ENCODE results near the gene MPP3. TPM values are rescaled to one million over a fixed set of nuclear protein-coding genes. Genes with fewer than 3 reads are reported as not detected.
"Not testable (repeated sequence)": the region's sequence is repeated elsewhere in the genome, so short reads cannot be mapped to it uniquely, and the experiment has no call there.

Gene MPP3
- total RNA-seq, 1 experiment from 2014 or later = 4.0 TPM

GRCh38 chr17:43818966-43819365 is 14.0 kb downstream of the MPP3 start:
- in situ Hi-C loops (cut with HindIII; ENCODE audit: low pct_unique_long_range_greater_than_20kb, low sequenced_read_pairs) = no loop called here
- DNase-seq (ENCODE audit: low read depth, low spot score) = no peak

GRCh38 chr17:43817826-43818225 is 15.1 kb downstream of the MPP3 start:
- in situ Hi-C loops (cut with HindIII; ENCODE audit: low pct_unique_long_range_greater_than_20kb, low sequenced_read_pairs) = no loop called here
- DNase-seq (ENCODE audit: low read depth, low spot score) = no peak

DNA sequence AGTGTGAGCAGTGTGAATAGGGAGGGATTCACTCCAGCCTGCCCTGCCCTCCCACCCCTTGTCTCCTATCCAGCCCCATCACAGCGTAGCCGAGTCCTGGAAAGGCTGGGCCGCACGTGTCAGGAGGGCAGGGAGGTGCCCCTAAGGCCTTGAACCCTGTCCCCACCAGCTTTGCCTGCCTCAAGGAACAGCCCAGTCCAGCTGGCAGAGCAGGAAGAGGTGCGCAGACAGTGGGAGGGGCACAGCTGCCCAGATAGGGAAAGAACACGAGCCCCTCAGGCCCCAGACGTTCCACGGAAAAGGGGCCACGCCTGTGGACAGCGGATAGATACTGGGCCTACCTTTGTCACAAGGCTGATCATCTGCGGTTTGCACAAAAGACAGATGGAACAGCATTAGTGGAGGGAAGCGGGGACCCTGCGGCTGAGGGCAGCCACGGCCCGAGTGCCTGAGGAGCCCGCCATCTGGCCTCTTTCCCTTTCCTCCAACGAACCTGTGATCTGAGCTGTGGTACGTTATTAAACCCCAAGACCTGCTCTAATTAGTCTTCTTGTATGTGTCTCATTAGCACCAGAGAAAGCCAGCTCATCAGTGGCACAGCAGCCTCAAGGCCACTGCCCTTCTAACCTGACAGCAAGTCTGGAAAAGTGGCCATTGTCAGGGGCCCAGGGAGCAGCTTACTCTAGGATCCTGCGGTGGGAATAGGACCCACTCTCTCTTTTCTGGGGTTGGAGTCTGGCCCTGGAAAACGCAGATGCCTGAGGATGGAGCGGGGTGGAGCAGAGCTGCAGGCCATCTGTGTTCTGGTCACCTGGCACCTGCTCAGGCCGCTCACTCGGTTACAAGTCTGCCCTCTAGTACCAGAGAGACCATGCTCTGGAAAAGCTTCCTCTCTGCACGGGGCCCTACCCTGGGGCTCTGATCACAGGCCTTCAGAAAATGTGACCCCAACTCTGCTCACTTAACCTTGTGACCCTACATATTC is 16.3 kb downstream of the MPP3 start:
- in situ Hi-C loops (cut with HindIII; ENCODE audit: low pct_unique_long_range_greater_than_20kb, low sequenced_read_pairs) = no loop called here
- DNase-seq (ENCODE audit: low read depth, low spot score) = no peak

DNA sequence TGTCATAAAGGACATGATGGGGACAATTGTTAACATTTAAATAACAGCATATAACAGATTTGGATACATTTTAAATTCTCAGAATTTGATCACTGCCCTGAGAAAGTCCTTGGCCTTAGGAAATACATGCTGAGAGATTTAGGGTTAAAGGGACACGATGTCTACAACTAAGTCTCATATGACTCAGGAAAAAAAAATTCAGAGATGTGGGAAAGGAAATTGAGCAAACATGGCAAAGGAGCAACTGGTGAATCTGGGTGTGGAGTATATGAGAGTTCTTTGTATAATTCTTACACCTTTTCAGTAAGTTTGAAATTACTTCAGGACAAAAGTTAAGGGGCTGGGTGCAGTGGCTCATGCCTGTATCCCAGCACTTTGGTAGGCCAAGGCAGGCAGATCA is 18.2 kb downstream of the MPP3 start:
- no peak for DNase-seq (ENCODE audit: low read depth, low spot score)

GRCh38 chr17:43814026-43814425 is 18.9 kb downstream of the MPP3 start:
- in situ Hi-C loops (cut with HindIII; ENCODE audit: low pct_unique_long_range_greater_than_20kb, low sequenced_read_pairs) = no loop called here
- DNase-seq (ENCODE audit: low read depth, low spot score) = no peak

More for the DNA sequence above, 18.2 kb downstream of the MPP3 start:
- in situ Hi-C loops (cut with HindIII; ENCODE audit: low pct_unique_long_range_greater_than_20kb, low sequenced_read_pairs) = no loop called here

DNA sequence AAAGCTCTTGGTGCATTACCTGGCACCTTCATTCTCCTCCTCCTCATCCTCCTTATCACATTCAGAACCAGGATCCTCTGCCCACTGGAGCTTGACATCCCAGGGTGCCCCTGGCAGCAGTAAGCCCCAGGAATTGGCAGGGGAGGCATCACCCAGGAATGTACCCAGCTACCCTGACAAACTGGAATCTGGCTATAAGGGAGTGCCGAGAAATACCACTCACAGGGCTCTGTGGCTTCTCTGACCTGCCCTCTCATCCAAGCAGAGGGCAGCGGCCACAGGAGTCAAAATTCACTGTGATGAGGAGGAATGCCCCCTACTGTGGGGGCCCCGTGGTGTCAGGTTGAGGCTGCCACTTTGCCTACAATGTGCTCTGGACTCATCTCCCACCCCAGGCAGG is 19.6 kb downstream of the MPP3 start:
- no peak for DNase-seq (ENCODE audit: low read depth, low spot score)

DNA sequence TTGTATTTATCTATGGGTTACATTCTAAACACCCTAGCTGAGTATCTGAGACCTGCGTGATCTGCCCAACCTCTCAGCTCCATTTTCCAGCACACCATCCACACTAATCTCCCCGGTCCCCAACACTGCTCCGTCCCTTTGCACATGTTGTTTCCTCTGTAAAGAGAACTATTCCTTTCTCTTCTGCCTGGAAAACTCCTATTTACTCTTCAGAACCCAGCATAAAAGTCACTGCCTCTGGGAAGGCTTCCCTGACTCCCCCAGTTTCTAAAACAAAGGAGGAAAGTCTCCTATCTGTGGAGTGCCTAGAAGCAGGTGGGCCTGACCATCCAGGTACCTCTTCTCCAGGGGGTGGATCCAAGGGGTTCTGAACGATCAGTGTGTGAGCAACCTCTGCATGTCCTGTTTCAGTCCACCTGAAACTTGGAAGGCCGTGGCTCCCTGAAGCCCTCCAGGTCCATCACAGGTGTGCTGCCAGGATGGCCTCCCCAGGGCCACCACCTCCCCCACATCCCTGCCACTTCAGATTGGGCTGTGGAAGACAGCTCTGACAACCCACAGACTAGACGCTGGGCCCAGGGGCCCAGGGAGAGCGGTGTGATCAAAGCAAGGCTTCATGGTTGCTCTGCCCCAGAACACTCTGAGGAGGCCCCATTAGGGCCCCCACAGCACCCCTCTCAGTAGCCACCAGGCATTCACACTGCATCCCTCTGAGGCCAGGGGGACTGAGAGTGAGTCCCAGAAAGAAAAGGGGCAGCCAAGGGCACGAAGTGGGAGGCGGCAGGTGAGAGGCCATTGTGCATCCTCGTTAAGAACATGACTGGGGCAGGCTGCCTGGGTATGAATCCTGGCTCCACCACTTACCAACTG is 20.3 kb downstream of the MPP3 start:
- DNase-seq (ENCODE audit: low read depth, low spot score) = no peak
- in situ Hi-C loops (cut with HindIII; ENCODE audit: low pct_unique_long_range_greater_than_20kb, low sequenced_read_pairs) = no loop called here

More for the DNA sequence above, 19.6 kb downstream of the MPP3 start:
- in situ Hi-C loops (cut with HindIII; ENCODE audit: low pct_unique_long_range_greater_than_20kb, low sequenced_read_pairs) = no loop called here

DNA sequence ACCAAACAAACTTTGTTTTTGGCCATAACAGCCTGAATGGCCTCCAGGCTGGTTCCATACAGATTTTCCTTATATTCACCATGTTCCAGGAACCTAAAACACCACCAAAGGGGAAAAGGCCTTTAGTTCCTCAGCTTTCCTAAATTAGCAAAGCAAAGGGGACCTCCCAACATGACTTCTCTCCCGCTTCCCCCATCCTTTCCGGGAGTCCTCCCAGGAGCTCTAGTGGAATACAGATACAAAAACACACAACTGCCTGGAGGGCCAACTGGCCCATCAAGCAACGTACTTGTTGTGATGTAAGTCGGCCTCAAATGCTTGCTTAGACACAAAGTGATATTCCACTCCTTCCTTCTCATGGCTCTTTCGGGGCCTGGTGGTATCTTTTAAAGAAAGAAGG is 22.1 kb downstream of the MPP3 start:
- in situ Hi-C loops (cut with HindIII; ENCODE audit: low pct_unique_long_range_greater_than_20kb, low sequenced_read_pairs) = no loop called here

GRCh38 chr17:43810226-43810715 is 22.7 kb downstream of the MPP3 start:
- in situ Hi-C loops (cut with HindIII; ENCODE audit: low pct_unique_long_range_greater_than_20kb, low sequenced_read_pairs) = no loop called here
- no peak for DNase-seq (ENCODE audit: low read depth, low spot score)

More for the DNA sequence above, 22.1 kb downstream of the MPP3 start:
- no peak for DNase-seq (ENCODE audit: low read depth, low spot score)

DNA sequence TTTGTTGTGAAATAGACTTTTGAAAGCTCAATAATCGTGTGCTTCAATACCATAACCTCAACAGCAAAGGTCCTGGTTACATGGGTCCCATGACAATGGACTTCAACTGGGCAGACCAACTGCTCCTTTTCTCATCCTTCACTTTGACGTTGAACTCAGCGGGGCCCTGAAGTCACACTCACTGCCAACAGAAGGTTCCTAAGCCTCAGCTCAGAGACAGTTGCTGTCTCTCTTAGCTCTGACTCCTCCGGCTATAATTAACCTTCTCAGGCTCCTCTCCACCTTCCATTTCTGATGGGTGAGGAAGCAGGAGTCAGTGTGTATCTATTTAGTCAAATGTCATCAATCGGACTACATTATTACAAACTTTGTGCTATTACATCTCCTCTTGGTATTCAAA is 23.8 kb downstream of the MPP3 start:
- in situ Hi-C loops (cut with HindIII; ENCODE audit: low pct_unique_long_range_greater_than_20kb, low sequenced_read_pairs) = no loop called here
- DNase-seq (ENCODE audit: low read depth, low spot score) = no peak

- in situ Hi-C loops (cut with HindIII; ENCODE audit: low pct_unique_long_range_greater_than_20kb, low sequenced_read_pairs) = no loop called here
- no peak for DNase-seq (ENCODE audit: low read depth, low spot score)
These were observed 24.9 kb downstream of the MPP3 start for GRCh38 chr17:43808076-43808475.

DNA sequence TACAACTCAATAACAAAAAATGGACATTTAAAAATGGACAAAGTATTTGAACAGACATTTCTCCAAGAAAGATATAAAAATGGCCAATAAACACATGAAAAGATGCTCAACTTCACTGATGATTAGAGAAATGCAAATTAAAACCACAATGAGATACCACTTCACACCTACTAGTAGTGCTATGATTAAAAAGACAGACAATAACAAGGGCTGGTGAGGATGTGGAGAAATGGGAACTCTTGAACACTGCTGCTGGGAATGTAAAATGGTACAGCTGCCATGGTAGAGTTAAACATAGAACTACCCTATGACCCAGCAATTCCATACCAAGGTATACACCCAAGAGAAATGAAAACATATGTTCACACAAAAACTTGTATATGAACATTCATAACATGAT is 27.8 kb downstream of the MPP3 start:
- in situ Hi-C loops (cut with HindIII; ENCODE audit: low pct_unique_long_range_greater_than_20kb, low sequenced_read_pairs) = no loop called here
- DNase-seq (ENCODE audit: low read depth, low spot score) = no peak

DNA sequence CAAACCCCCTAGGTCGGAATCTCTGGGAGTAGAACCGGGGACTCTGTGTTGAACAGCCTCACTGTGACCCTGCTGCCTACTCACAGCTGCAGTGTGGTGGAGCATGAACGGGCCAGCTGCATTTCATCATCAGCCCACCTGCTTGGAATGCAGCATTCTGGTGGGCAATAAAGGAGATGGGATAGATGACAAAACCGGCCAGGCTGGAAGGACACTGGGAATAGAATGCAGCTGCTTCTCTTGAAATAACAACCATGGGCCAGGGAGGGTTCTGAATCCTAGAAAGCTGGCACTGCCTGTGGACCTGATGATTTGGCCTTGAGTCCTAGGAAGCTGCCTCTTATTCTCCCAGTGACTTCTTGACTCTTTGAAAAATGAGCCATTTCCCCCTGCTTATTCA is 29.2 kb downstream of the MPP3 start:
- no peak for DNase-seq (ENCODE audit: low read depth, low spot score)
- in situ Hi-C loops (cut with HindIII; ENCODE audit: low pct_unique_long_range_greater_than_20kb, low sequenced_read_pairs) = no loop called here

GRCh38 chr17:43801844-43802243 is 31.1 kb downstream of the MPP3 start:
- DNase-seq (ENCODE audit: low read depth, low spot score) = no peak
- in situ Hi-C loops (cut with HindIII; ENCODE audit: low pct_unique_long_range_greater_than_20kb, low sequenced_read_pairs) = no loop called here

- in situ Hi-C loops (cut with HindIII; ENCODE audit: low pct_unique_long_range_greater_than_20kb, low sequenced_read_pairs) = no loop called here
- DNase-seq (ENCODE audit: low read depth, low spot score) = no peak
These were observed 32.2 kb downstream of the MPP3 start for GRCh38 chr17:43800736-43801135.

DNA sequence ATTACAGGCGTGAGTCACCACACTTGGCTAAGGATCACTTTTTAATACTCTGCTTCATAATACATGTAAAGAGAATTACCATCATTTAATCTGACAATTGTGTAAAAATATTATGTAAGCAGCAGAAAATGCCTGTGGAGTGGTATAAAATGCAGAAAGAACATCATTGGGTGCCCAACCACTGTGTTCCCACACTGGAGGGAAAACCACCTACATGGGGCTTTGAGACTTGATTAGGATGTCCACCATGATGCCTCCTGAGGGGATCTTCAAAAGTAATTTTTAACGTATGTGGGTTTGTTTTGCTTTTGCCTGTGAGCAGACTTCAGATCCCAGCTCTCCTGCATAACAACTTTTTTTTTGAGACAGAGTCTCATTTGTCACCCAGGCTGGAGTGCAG is 33.9 kb downstream of the MPP3 start:
- in situ Hi-C loops (cut with HindIII; ENCODE audit: low pct_unique_long_range_greater_than_20kb, low sequenced_read_pairs) = no loop called here
- DNase-seq (ENCODE audit: low read depth, low spot score) = no peak

- in situ Hi-C loops (cut with HindIII; ENCODE audit: low pct_unique_long_range_greater_than_20kb, low sequenced_read_pairs); DNase-seq (ENCODE audit: low read depth, low spot score): not testable (repeated sequence)
These were observed 34.9 kb downstream of the MPP3 start for GRCh38 chr17:43798024-43798423.

DNA sequence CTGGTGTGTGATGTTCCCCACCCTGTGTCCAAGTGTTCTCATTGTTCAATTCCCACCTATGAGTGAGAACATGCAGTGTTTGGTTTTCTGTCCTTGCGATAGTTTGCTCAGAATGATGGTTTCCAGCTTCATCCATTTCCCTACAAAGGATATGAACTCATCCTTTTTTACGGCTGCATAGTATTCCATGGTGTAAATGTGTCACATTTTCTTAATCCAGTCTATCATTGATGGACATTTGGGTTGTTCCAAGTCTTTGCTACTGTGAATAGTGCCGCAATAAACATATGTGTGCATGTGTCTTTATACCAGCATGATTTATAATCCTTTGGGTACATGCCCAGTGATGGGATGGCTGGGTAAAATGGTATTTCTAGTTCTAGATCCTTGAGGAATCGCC is 40.3 kb downstream of the MPP3 start:
- DNase-seq (ENCODE audit: low read depth, low spot score); in situ Hi-C loops (cut with HindIII; ENCODE audit: low pct_unique_long_range_greater_than_20kb, low sequenced_read_pairs): not testable (repeated sequence)

All from SK-MEL-5 (cell line).